GM23338 (cell line): ENCODE measurements around the gene PCNX1.

Experiments used
- POLR2AphosphoS5 ChIP-seq: IDR thresholded peaks from 2 replicates; pipeline ENCODE4 v1.6.1; 2016; ENCODE audit warnings: antibody characterized with exemption, low read depth
- REST ChIP-seq: IDR thresholded peaks from one replicate; pipeline ENCODE4 v1.6.1; 2018; ENCODE audit warnings: antibody characterized with exemption; ENCODE audit not compliant: unreplicated experiment
- TF ChIP-seq, protein P1 (sequence below), 2 experiments: fragments of 200-600 bp in 1 of 2; sonication (generic) in 1 of 2; conservative IDR thresholded peaks; 2 replicates each; pipeline versions ENCODE4 v1.5.1 to v1.6.1; 2016 to 2017; ENCODE audit warnings: antibody characterized with exemption in 2 of 2, low read depth in 2 of 2, mild to moderate bottlenecking in 2 of 2, moderate library complexity in 1 of 2

GRCh38 chr14:71060274-71060673 is 153.0 kb downstream of the PCNX1 start:
- TF ChIP-seq, protein P1, sequence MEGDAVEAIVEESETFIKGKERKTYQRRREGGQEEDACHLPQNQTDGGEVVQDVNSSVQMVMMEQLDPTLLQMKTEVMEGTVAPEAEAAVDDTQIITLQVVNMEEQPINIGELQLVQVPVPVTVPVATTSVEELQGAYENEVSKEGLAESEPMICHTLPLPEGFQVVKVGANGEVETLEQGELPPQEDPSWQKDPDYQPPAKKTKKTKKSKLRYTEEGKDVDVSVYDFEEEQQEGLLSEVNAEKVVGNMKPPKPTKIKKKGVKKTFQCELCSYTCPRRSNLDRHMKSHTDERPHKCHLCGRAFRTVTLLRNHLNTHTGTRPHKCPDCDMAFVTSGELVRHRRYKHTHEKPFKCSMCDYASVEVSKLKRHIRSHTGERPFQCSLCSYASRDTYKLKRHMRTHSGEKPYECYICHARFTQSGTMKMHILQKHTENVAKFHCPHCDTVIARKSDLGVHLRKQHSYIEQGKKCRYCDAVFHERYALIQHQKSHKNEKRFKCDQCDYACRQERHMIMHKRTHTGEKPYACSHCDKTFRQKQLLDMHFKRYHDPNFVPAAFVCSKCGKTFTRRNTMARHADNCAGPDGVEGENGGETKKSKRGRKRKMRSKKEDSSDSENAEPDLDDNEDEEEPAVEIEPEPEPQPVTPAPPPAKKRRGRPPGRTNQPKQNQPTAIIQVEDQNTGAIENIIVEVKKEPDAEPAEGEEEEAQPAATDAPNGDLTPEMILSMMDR (conservative IDR thresholded peaks at IDR 0.05; ENCODE audit: low read depth in 2 of 2): no peak
- TF ChIP-seq REST (no peak), POLR2AphosphoS5 (no peak)
